SIG-M5 treated with dmso at 0.1 percent for 504 hours (cell line): ENCODE data around the gene STK36.
A peak's percentile ranks its signal among the peaks of the same experiment; 100 is the strongest.

ENCODE experiments used
- DNase-seq: peaks from one replicate; lab custom pipeline; 2025; ENCODE audit not compliant: unreplicated experiment; lab: John Stamatoyannopoulos, UW

Gene STK36

DNA sequence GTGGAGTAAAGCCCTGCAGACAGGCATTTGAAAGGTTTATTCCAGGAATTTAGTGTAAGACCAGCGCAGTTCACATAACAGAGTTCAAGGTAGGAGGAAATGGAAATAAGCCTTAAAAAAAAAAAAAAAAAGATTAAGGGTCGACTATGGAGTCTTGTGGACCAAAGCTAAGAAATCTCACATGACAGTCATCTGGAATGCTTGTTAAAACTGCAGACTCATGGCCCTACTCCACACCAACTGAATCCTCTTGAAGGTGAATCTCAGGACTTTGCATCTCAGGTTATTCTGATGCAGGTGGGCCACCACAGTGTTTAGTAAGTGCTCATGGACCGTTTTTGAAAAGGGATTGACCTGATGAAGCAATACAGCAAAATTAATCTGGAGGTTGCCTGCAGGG lies 47.6 kb downstream of the STK36 start:
- no peak for DNase-seq

DNA sequence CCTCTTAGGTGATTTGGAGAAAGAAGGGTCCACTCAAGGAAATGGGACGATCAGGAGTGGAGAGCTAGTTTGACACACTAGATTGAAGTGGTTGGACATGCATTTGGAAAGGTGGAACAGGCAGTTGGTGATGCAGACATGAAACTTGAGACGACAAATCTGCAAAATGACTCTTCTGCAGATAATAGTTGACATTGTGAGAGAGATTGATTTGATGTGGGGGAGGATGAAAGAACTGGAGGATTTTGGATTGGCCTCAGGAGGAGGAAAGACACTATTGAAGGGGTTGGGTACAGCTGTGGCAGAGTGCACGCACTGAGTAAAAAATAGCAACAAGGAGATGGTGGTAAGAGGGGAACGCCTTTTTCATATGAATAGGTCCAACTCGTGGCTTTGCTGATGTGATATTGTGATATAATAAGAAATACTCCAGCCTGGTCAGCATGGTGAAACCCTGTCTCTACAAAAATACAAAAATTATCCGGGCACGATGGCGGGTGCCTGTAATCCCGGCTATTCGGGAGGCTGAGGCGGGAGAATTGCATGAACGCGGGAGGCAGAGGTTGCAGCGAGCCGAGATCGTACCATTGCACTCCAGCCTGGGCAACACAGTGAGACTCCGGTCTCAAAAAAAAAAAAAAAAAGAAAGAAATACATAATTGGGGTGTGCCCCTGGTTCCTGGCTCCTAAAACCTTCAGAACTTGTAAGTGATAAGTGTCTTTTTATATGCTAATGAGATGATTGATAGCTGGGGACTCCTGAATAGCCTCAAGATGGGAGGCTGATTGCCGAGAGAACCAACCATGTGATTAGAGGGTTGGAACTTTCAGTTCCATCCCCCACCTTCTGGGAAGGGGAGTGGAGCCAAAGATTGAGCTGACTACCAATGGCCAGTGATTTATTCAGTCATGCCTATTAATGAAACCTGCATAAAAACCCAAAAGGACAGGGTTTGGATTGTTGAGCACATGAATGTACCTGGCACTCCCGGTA lies 48.5 kb downstream of the STK36 start:
- no peak for DNase-seq

DNA sequence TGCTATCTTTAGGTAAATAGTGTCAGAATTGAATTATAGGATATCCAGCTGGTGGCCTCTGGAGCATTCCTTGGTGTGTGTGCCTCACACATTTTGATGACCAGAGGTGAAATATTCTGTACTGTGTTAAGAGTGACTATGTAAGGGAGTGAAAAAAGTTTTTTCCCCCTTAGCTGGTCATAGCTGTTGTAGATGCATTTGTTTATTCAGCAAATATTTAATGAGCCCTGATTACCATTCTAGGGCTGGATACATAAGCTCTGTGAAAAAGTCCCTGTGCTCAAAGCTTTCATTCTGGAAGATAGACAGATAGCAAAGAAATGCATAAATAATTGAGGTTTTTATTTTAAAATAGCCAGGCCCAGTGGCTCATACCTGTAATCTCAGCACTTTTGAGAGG lies 49.6 kb downstream of the STK36 start:
- no peak for DNase-seq

DNA sequence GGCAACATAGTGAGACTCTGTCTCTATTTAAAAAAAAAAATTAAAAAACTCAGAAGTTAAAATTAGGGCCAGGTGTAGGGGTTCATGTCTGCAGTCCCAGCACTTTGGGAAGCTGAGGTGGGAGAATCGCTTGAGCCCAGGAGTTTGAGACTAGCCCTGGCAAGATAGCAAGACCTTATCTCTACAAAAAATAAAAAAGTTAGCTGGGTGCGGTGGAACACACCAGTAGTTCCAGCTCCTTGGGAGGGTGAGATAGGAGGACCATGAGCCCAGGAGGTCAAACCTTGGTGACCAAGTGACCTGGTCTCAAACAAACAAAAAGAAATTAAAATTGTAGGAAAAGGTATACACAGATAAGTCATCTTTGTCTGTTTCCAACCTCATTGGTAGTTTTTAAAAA lies 50.0 kb downstream of the STK36 start:
- DNase-seq: no peak

DNA sequence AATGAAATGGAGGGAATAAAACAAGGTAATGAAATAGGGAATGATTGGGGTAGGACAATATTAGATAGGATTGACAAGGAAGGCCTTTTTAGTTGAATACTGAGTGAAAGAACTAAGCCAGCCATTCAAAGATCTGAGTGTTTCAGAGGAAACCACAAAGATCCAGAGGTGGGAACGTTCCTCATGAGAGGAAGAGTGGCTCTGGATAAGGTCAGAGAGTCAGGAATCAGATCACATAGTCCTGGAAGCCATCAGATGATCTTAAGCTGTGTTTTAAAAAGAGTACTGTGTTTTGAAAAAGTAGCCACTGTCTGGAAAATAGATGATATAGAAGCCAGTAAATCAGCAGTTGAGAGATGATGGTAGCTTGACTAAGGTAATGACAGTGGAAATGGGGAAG lies 50.5 kb downstream of the STK36 start:
- DNase-seq: no peak

DNA sequence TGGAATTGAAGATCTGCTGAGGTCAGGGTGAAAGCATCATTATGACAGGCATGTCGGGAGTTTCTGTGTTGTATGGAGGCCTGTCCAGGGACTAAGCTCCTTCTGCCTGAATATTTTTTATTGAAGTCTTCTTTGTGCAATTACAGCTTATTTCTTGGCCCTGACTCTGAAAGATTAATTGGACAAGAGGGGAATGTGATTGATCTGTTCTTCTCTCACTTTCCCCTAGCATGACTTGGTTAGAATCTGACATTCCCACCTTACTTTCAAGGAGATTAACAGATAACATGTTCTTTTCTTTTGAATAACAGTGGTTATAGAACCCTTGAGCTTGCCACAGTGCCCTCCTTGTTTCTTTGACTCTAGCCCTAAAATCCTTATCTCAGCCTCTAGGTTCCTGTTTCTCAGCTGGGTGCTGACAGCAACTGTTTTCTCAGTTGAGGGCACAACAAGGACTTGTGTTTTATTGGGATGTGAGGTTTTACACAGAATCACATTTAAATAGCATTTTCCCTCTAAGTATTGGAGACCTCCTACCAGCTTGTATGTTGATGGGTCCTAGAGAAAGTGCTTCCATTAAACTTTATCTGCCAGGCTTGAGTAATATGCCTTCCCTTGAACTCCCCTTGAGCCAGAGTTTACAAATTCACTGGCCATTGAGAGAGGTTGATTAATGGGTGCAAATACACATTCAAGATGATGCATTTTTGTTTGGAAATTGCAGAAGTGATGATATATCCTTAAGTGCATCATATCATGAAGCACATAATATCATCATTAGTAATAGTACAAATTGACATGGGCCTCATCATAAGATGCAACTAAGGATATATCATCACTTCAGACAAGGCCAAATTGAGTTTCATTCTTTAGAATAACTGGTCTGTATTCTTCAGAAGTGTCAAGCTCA lies 51.2 kb downstream of the STK36 start:
- DNase-seq: peak; percentile 34

DNA sequence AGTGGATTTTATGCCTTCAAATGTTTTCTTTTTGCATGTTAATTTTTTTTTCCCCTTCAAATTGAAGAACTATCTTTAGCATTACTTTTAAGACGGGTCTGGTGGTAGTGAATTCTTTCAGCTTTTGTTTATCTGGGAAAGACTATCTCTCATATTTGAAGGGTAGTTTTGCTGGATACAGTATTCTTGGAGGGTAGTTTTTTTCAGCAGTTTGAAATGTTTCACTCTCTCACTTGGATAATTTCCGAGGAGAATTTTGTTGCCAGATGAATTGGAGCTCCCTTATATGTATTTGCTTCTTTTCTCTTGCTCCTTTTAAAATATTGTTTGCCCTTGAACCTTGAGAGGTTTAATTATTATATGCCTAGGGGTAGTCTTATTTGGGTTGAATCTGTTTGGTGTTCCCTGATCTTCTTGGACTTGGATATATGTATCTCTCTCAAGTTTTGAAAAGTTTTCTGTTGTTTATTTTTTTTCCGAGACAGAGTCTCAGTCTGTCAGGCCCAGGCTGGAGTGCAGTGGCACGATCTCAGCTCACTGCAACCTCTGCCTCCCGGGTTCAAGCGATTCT lies 54.2 kb downstream of the STK36 start:
- no peak for DNase-seq

DNA sequence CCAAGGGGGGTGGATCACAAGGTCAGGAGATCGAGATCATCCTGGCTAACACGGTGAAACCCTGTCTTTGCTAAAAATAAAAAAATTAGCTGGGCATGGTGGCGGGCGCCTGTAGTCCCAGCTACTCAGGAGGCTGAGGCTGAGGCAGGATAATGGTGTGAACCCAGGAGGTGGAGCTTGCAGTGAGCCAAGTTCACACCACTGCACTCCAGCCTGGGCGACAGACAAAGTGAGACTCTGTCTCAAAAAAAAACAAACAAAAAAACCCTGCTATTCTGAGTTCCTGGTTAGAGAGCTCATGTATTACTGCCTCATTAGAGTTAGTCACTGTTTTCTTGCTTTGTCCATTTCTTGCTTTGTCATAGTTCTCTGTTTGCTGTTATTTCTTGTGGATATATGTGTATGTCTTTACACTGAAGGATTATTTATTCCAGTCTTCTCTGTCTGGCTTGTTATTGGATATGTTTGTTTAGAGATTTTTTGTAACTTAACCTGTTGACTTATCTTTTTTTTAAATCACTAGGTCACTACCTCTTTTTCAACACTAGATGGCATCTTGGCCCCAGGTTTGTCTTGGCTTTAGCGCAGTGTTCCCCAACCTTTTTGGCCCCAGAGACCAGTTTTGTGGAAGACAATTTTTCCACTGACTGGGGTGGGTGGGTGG lies 55.7 kb downstream of the STK36 start:
- peak; percentile 62 for DNase-seq

DNA sequence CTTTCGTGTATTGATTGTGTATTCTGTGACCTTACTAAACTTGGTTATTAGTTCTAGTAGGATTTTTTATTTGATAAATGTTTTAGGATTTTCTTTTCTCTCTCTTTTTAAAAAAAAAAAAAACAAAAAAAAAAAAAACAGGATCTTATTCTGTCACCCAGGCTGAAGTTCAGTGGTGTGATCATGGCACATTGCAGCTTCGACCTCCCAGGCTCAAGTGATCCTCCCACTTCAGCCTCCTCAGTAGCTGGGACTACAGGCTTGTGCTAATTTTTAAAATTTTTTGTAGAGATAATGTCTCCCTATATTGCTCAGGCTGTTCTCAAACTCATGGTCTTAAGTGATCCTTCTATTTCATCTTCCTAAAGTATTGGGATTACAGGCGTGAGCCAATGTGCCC lies 57.8 kb downstream of the STK36 start:
- DNase-seq: no peak

DNA sequence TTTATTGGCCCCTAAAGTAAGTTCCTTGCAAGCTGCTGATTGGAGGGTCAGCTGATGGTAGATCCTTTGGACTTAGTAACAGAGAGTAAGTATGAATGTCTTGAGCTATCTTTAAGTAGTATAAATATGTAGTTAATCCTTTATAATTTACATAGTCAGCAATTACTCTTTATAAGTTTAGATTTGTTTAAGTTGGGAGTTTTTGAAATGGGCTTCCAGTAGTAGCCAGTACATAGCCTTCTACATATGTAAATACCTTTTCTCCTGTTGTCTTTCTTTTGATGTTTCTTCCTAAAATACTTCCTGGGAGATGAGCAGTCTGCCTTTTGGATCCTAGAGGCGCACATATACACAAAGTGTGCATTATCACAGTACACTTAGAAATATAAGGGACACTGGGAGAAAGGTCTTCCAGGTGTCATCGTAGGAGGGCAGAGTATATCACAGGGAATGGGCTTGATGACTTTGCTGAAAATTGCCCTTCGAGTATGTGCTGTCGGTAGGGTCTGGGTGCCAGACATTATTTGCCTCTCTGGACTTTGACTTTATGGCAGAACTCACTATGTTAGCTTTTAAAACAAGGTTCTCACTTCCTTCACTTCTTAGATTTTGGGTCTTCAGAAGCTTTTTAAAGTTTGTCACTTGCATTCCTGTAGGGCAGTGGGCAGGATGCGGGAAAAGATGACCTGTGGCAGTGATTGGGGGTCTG lies 60.3 kb downstream of the STK36 start:
- DNase-seq: no peak

DNA sequence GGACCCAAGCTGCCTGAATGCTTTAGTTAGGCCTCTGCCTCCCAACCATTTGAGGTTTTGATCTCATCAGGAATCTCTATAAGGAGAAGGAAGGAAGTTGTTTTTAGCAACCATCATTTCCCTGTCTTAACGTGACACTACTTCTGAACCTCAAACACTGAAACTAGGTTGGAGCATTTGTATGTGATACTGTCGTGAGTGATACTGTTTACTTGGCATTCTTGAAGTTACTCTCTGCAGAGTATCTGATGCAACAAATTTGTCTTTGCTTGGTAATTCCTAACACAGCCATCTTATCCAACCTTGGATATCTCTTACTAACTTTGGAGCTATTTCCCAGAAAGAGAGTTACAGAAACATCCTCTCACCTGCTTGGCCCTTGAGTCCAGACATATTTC lies 60.9 kb downstream of the STK36 start:
- DNase-seq: no peak

DNA sequence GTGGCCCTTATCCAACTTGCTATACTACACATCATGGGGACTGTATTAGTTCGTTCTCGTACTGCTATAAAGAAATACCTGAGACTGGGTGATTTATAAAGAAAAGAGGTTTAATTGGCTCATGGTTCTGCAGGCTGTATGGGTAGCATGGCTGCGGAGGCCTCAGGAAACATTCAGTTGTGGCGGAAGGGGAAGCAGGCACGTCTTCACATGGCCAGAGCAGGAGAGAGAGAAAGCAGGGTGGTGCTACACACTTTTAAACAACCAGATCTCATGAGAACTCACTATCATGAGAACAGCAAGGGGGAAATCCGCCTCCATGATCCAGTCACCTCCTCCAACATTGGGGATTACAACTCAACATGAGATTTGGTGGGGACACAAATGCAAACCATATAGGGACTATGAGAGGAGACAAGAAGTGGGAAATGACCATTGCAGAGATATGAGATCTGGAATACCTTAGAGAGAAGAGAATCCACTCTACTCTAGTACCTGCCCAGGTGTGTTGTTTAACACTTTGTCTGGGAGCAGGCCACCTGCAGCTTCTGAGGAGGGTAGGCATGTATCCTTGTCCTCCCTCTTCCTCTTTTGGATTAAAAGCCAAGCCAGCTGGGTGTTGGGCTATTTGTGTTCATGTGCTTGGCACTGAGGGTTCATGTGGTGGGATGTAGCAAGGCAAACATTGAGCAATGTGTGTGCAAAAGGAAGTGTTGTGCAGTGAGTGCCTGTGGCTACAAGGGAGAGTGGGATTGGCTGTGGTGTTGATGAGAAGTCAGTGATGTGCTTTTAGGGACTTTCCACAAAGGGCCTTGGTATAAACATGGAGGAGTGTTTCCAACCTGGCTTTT lies 61.5 kb downstream of the STK36 start:
- peak; percentile 97 for DNase-seq

DNA sequence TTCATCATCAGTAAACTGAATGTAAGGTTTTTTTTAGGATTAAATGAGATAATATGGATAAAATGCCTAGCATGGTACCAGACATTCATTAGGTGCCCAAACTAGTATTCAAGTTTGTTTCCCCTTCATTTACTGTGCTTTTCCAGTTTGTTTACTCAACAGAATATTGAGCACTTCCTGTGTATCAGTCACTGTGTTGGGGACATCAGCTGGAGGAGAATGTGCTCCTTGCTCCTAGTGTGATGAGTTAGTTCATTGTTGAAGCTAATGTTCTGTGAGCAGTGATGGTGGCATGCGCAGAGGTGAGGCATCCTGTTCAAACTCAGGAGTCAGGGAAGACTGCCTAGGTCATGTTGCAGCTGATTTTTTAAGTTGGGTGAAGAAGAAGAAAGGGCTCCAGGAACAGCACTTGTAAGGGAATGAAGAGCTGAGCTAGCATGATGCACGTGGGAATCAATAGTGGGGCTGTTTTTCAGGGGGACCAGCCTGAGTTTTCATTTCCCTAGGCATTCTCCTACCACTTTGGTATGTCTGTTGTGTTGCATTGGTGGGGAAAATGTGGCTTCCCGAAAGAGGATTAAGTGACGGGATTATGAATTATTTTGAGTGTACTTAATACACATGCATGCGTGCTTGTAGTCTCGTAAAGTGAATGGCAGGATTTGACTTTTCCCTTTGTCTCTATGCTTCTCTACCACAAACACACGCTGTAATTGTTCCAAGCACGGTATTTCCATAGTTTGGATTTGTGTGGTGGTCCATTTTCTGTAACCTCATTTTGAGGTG lies 62.5 kb downstream of the STK36 start:
- no peak for DNase-seq

DNA sequence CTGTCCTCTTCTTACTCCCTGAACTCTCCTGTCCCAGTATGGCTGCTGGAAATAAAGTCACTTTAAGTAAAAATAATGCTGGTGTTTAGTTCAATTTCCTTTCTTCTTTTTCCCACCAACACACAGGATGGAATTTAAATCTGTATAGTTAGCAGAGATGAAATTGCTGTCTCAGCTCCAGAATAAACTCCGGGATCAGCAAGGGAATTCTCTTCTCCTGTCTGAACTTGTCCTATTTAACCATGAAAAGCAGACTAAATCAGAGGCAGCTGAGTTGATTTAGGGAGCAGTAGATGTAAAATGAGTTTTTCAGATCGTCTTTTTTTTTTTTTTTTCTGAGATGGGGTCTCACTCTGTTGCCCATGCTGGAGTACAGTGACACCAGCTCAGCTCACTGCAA lies 64.6 kb downstream of the STK36 start:
- DNase-seq: no peak

DNA sequence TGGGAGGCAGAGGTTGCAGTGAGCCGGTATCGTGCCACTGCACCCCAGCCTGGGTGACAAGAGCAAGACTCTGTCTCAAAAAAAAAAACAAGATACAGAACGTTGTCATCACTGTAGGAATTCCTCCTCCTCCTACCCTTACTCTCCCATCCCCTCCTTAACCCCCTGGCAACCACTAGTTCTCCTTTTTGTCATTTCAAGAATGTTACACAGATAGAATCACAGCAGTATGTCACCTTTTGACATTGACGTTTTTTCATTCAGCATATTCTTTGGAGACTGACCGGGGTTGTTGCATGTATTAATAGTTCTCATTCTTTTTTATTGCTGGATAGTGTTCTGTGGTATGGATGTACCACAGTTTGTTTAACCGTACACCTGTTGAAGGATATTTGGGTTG lies 71.2 kb downstream of the STK36 start:
- peak; percentile 36 for DNase-seq

DNA sequence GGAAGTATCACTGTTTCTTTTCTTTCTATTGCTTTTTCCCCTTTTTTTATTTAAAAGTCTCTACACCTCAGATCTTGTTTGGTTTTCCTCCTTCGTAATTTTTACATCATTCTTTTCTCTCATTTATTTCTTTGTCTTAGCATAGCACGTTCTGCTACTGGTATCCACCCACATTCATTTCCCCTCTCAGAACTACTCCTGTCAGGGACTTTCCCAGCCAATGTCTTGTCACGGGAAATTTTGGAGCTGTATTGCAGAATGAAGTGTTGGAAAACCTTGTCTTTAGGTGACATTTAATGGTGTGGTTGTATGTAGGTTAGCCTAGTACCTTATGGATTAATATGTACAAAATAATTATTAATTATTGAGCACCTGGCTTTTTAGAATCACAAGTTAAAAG lies 72.7 kb downstream of the STK36 start:
- no peak for DNase-seq

DNA sequence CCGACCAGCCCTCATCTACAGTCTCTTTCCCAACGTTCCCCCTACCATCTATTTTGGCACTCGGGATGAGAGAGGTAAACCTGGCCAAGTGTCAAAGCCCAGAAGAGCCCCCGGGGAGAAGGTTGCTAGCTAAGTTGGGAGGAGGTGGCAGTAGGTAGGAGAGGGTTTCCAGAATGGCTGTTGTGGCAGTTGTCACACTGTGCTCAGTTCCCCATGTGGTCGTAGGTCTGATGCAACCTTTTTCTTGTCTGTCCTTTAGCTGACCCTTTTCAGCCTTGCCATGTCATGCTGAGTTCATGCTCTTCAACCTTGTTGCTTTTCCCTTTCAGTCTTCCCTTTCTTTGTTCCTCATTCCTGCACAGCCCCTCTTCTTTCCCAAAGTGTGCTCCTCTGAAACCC lies 73.3 kb downstream of the STK36 start:
- peak; percentile 93 for DNase-seq

DNA sequence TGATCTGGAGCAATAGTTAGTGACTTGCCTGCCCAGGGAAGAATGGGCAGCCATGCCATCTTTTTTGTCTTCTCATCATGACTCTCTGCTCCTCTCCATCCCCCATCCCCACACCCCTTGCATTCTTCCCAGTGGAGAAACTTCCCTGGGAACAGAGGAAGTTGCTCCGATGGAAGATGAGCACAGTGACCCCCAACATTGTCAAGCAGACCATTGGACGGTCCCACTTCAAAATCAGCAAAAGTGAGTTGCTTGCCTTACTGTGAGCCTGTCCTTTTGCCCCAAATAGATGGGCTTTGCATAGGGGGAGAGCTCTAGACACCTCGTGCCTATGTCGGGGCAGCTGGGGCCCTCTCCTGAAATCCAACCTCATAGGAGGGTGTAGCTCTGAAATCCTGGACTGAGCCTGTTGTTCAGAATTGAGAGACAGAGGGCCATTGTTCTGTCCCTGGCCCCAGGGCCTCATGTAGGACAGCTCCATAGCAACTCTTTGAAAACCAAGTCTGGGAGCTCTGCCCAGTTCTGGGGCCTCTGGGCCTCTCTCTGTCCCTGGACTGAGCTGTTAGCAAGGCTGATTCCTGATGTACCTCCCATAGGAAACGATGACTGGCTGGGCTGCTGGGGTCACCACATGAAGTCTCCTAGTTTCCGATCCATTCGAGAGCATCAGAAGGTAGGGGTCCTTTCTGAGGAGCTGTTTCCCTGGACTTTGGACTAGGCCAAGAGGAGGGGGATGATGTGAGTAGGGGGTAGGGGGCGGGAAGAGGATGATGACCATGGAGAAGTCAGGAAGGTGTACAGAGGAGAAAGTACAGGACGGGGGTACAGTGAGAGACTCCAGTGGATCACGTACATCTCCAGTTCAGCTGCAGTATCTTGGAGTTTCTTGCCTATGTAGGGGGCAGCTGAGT lies 73.9 kb downstream of the STK36 start:
- no peak for DNase-seq
